Activated B cell treated with CpG ODN at 0.5 μM for 24 hours (primary cell): ENCODE results near the gene RRAD. TPM values are rescaled to one million over a fixed set of nuclear protein-coding genes. Genes with fewer than 3 reads are reported as not detected.

Experiments used
- ATAC-seq: fragments of 200-7000 bp; cut with Tn5 transposase; one replicate; pipeline ENCODE4 v1.10.0; 2021; ENCODE audit warnings: low read depth, mild to moderate bottlenecking, moderate library complexity
- CTCF ChIA-PET: fragments of 350-600 bp; sonication (Branson Sonifier 250); formaldehyde crosslinking; loops from one replicate; lab custom pipeline; 2021; ENCODE audit warnings: antibody characterized with exemption; lab: Charles Lee
- POLR2A ChIA-PET: fragments of 350-600 bp; sonication (Branson Sonifier 250); formaldehyde crosslinking; loops from one replicate; lab custom pipeline; 2021; ENCODE audit warnings: antibody characterized with exemption; lab: Charles Lee
- DNase-seq: peaks from one replicate; pipeline ENCODE4 v3.0.0; 2022
- H3K27ac Mint-ChIP-seq: one replicate; pipeline ENCODE4 v1.8.0; 2020; ENCODE audit warnings: mixed read lengths
- H3K27me3 Mint-ChIP-seq: one replicate; pipeline ENCODE4 v1.8.0; 2021; ENCODE audit warnings: mixed read lengths
- H3K36me3 Mint-ChIP-seq: one replicate; pipeline ENCODE4 v1.8.0; 2021; ENCODE audit warnings: low read depth, mixed read lengths
- H3K4me1 Mint-ChIP-seq: one replicate; pipeline ENCODE4 v1.8.0; 2021; ENCODE audit warnings: mixed read lengths
- H3K4me3 Mint-ChIP-seq: one replicate; pipeline ENCODE4 v1.8.0; 2020; ENCODE audit warnings: mild to moderate bottlenecking, mixed read lengths
- H3K9me3 Mint-ChIP-seq: one replicate; pipeline ENCODE4 v1.8.0; 2020; ENCODE audit warnings: mixed read lengths
- intact Hi-C: fragments of 100-400 bp; cut with micrococcal nuclease; formaldehyde crosslinking; loops from one replicate; pipeline ENCODE4 v1.15.1; 2024
- total RNA-seq: library from RNA; stranded (reverse); gene quantifications from 2 replicates; pipeline ENCODE4 v1.2.3, GENCODE V29; 2022
- TF ChIP-seq, protein P1 (sequence below): fragments of 200-600 bp; IDR thresholded peaks from one replicate; pipeline ENCODE4 v1.8.0; 2022; ENCODE audit warnings: antibody characterized with exemption, mild to moderate bottlenecking

The RRAD gene
- total RNA-seq, 1 donor from 2014 or later, result not detected

- intact Hi-C loops, result loop anchor here (2.0 kb wide), 2 partner anchors 63 to 121 kb away; partner anchors contain the start of genes CES2, CIAO2B and DYNC1LI2
- Mint-ChIP-seq H3K27me3 (peaks cover 2% of the 10 kb centered on the region), H3K36me3 (no peaks in the 10 kb centered on the region), H3K4me3 (no peak overlapping the region), H3K9me3 (no peaks in the 10 kb centered on the region), H3K27ac (no peak overlapping the region), H3K4me1 (peaks cover 15% of the 10 kb centered on the region)
- ATAC-seq, result no peak
- CTCF ChIA-PET, result interaction anchor here (0.7 to 3.5 kb wide), 4 partner anchors 9 to 466 kb away, joined by 3 to 17 read pairs (median 8); partner anchors contain the start of genes NAE1 and PDP2
- TF ChIP-seq, protein P1, sequence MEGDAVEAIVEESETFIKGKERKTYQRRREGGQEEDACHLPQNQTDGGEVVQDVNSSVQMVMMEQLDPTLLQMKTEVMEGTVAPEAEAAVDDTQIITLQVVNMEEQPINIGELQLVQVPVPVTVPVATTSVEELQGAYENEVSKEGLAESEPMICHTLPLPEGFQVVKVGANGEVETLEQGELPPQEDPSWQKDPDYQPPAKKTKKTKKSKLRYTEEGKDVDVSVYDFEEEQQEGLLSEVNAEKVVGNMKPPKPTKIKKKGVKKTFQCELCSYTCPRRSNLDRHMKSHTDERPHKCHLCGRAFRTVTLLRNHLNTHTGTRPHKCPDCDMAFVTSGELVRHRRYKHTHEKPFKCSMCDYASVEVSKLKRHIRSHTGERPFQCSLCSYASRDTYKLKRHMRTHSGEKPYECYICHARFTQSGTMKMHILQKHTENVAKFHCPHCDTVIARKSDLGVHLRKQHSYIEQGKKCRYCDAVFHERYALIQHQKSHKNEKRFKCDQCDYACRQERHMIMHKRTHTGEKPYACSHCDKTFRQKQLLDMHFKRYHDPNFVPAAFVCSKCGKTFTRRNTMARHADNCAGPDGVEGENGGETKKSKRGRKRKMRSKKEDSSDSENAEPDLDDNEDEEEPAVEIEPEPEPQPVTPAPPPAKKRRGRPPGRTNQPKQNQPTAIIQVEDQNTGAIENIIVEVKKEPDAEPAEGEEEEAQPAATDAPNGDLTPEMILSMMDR, result no peak
- POLR2A ChIA-PET, result interaction anchor here (0.7 kb wide), 1 partner anchor 534 kb away, joined by 3 read pairs; no protein-coding TSS in a partner anchor
- no peak for DNase-seq
Measured at GRCh38 chr16:66871840-66872239, 53.5 kb downstream of the RRAD start.

Other genes with a start within 250 kb of the RRAD start
- 0.29 and 0.38 TPM in 2 replicates for gene CMTM4, start 228.8 kb downstream of the RRAD start, total RNA-seq
- 64.3 and 84.4 TPM in 2 replicates for gene DYNC1LI2, start 173.9 kb downstream of the RRAD start, total RNA-seq
- gene TERB1, start 124.0 kb downstream of the RRAD start, total RNA-seq, result 0.27 TPM in 1 of 2 replicates, not detected in the other
- 53.7 and 54.1 TPM in 2 replicates for gene NAE1, start 94.6 kb downstream of the RRAD start, total RNA-seq
- gene CA7, start 81.1 kb downstream of the RRAD start, total RNA-seq, result not detected in 2 replicates
- 13.0 and 13.2 TPM in 2 replicates for gene PDP2, start 45.0 kb downstream of the RRAD start, total RNA-seq
- gene CDH16, start 6.7 kb downstream of the RRAD start, total RNA-seq, result not detected in 2 replicates
- gene CIAO2B, start 8.9 kb upstream of the RRAD start, total RNA-seq, result 65.8 and 66.2 TPM in 2 replicates
- gene CES2, start 10.0 kb upstream of the RRAD start, total RNA-seq, result 31.9 and 34.7 TPM in 2 replicates
- gene CES3, start 35.7 kb upstream of the RRAD start, total RNA-seq, result 0.29 and 0.61 TPM in 2 replicates
- gene CES4A, start 63.1 kb upstream of the RRAD start, total RNA-seq, result 7.1 and 10.2 TPM in 2 replicates
- 66.6 and 67.3 TPM in 2 replicates for gene CBFB, start 103.6 kb upstream of the RRAD start, total RNA-seq
- 13.8 and 16.9 TPM in 2 replicates for gene PHAF1, start 184.4 kb upstream of the RRAD start, total RNA-seq
- 0.64 and 0.93 TPM in 2 replicates for gene B3GNT9, start 225.5 kb upstream of the RRAD start, total RNA-seq
- 31.5 and 37.3 TPM in 2 replicates for gene TRADD, start 234.4 kb upstream of the RRAD start, total RNA-seq
- gene FBXL8, start 234.4 kb upstream of the RRAD start, total RNA-seq, result 5.6 and 6.5 TPM in 2 replicates
- gene HSF4, start 239.2 kb upstream of the RRAD start, total RNA-seq, result 5.9 and 7.3 TPM in 2 replicates
- 0.64 and 0.91 TPM in 2 replicates for gene NOL3, start 245.0 kb upstream of the RRAD start, total RNA-seq